Body of pancreas (tissue), 4 donors: ENCODE measurements around the gene AURKAIP1. TPM values are rescaled to one million over a fixed set of nuclear protein-coding genes. Genes with fewer than 3 reads are reported as not detected.

Experiments
- ATAC-seq: fragments of 150-250 bp; one replicate; pipeline ENCODE4 v1.9.1; 2016
- DNase-seq, 4 donors: peaks; one replicate each; pipeline ENCODE4 v3.0.0-alpha.2; 2019
- H3K27ac ChIP-seq, 4 donors: fragments of 200-600 bp; sonication (generic); 1 replicate in 3 of 4; 2 replicates in 1 of 4; pipeline versions ENCODE4 v1.5.1 to v1.6.1; 2016 to 2019; ENCODE audit warnings: mild to moderate bottlenecking in 1 of 4, mixed read lengths in 1 of 4, moderate library complexity in 1 of 4
- H3K27me3 ChIP-seq, 2 donors: fragments of 200-600 bp; sonication (generic); one replicate each; pipeline ENCODE4 v1.6.0; 2016; ENCODE audit warnings: mild to moderate bottlenecking in 1 of 2
- H3K36me3 ChIP-seq, 2 donors: fragments of 200-600 bp; sonication (generic); replicated peaks in 1 of 2; 2 replicates each; pipeline ENCODE4 v1.5.1; 2016; ENCODE audit warnings: low read depth in 2 of 2; ENCODE audit not compliant: insufficient read depth in 1 of 2
- H3K4me1 ChIP-seq: fragments of 200-600 bp; sonication (generic); one replicate; pipeline ENCODE4 v1.6.0; 2016
- H3K4me3 ChIP-seq, 2 donors: fragments of 200-600 bp; sonication (generic); 1 replicate in 1 of 2; 2 replicates in 1 of 2; pipeline ENCODE4 v1.5.1; 2016 to 2019
- H3K9me3 ChIP-seq, 3 donors: fragments of 200-600 bp; sonication (generic); 1 replicate in 2 of 3; 2 replicates in 1 of 3; pipeline ENCODE4 v1.5.1; 2016
- POLR2A ChIP-seq, 3 donors: fragments of 450-650 bp; IDR thresholded peaks; one replicate each; pipeline ENCODE4 v1.6.1; 2016; ENCODE audit warnings: antibody characterized with exemption in 3 of 3, mild to moderate bottlenecking in 2 of 3
- WGBS, 2 donors: methylation state at CpG; one replicate each; pipeline ENCODE4 v1.1.5; 2017; 5-methylcytosine and 5-hydroxymethylcytosine counted together
- intact Hi-C: fragments of 100-400 bp; cut with DNase I; formaldehyde crosslinking; loops from one replicate; pipeline ENCODE4 v1.15.1; 2023
- total RNA-seq, 2 donors: library from RNA; depleted of rRNA; stranded (reverse); fragments of >200 nt; gene quantifications; one replicate each; pipeline ENCODE4 v1.1.0, GENCODE V29; 2016
- TF ChIP-seq, protein P1 (sequence below), 7 experiments: fragments of 450-650 bp in 4 of 7; fragments of 200-600 bp in 3 of 7; sonication (generic) in 3 of 7; IDR thresholded peaks; one replicate each; pipeline ENCODE4 v1.5.1; 2016 to 2019; ENCODE audit warnings: antibody characterized with exemption in 7 of 7

The AURKAIP1 gene
- total RNA-seq, 2 donors from 2014 or later, result 79.4 to 93.7 TPM

DNA sequence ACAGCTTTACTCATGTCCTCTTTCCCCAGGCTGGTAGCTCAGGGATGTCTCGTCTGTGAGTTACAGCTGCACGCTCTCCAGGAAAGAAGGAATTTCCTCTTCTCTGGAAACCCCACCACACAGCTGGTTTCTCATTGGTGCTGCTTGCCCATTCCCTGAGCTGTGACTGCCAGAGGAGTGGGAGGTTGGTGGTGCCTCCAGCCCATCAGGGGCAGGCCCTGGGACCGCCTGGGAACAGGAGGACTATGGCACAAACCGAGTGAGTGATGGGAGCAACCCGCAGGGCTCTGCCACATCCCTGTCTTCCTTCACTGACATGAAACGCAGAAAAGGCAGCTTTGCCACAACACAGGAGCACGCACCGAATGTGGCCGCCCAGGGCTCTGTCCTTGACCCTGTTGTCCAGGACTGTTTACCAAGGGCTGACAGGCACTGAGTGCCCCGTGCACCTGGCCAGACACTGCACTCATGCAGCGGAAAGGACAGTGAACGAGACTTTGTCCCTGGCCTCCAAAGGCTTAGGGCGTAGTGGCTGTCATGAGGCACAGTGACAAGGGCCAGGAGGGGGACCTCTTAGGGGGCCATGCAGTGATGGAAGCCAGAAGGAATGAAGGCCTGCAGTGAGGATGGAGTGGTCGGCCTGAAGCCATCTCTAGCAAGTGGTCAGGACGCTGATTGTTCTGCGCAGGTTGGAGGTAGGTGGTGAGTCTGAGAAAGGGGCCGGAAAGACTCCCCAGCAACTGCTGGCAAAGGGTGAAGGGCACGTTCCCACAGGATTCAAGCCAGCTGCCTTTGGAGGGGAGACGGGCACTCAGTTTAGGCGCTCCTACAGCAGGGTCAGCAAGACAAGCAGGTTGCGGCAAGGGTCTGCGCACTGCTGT, 25.8 kb upstream of the AURKAIP1 start:
- Histone ChIP-seq H3K9me3 (no peaks in the 10 kb centered on the region), H3K36me3 (peaks cover 0 to 5% of the 10 kb centered on the region in 2 donors), H3K4me1 (peaks cover 44% of the 10 kb centered on the region), H3K4me3 (no peak overlapping the region), H3K27me3 (no peaks in the 10 kb centered on the region), H3K27ac (peak overlapping the region in 3 of 4 donors; percentile 54 to 85 (median 83))
- TF ChIP-seq, protein P1, sequence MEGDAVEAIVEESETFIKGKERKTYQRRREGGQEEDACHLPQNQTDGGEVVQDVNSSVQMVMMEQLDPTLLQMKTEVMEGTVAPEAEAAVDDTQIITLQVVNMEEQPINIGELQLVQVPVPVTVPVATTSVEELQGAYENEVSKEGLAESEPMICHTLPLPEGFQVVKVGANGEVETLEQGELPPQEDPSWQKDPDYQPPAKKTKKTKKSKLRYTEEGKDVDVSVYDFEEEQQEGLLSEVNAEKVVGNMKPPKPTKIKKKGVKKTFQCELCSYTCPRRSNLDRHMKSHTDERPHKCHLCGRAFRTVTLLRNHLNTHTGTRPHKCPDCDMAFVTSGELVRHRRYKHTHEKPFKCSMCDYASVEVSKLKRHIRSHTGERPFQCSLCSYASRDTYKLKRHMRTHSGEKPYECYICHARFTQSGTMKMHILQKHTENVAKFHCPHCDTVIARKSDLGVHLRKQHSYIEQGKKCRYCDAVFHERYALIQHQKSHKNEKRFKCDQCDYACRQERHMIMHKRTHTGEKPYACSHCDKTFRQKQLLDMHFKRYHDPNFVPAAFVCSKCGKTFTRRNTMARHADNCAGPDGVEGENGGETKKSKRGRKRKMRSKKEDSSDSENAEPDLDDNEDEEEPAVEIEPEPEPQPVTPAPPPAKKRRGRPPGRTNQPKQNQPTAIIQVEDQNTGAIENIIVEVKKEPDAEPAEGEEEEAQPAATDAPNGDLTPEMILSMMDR (IDR thresholded peaks at IDR 0.05), result no peak
- intact Hi-C loops, result loop anchor here (5.0 kb wide), 1 partner anchor 36 kb away; the partner anchor contains the start of gene VWA1
- 55 to 74% methylated on average over 14 to 22 of the region's 22 CpGs for WGBS, 2 donors
- ATAC-seq (no peak), DNase-seq (no peak)

DNA sequence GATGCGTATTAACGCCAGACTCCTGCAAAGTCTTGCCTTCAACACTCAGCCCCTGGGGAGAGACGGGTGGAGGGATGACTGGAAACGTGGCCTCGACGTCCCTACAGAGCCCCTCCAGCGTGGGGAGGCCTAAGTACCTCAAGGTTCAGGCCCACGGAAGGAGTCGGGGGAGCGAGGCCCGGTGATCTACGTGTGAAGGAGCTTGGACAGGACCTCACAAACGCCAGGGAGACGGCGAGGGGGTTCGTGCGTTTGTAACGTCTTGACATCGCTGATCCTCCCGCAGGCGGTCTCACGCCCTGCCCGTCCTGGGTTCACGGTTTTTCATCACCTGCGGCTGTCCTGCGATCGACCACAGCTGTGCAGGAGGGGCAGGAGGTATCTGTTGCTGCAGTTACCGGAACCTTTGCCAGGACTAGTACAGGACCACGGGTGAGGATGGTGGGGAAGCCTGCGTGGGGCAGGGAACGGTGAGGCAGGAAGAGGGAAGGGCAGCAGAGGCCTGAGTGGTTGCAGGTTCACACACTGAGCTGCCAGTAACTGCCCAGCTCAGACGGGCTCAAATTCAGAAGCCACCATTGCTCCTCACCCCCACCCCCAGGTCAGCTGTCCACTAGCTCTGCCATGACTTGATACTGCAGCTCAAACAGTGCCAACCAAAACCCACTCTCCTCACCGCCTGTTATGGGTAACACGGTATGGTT, 25.0 kb upstream of the AURKAIP1 start:
- DNase-seq (no peak), ATAC-seq (no peak)
- Histone ChIP-seq H3K27me3 (no peaks in the 10 kb centered on the region), H3K4me1 (peaks cover 36% of the 10 kb centered on the region), H3K36me3 (peaks cover 0 to 7% of the 10 kb centered on the region in 2 donors), H3K4me3 (peak overlapping the region; percentile 84 to 96), H3K27ac (peak overlapping the region; percentile 39 to 85 (median 68)), H3K9me3 (no peaks in the 10 kb centered on the region)
- TF ChIP-seq POLR2A (IDR thresholded peaks at IDR 0.05), result no peak
- TF ChIP-seq, protein P1 (IDR thresholded peaks at IDR 0.05), result no peak
- intact Hi-C loops, result loop anchor here (5.0 to 10.0 kb wide), 2 partner anchors 37 to 95 kb away; partner anchors contain the start of gene VWA1
- 3 to 38% methylated on average over 2 to 31 of the region's 34 CpGs for WGBS, 2 donors

DNA sequence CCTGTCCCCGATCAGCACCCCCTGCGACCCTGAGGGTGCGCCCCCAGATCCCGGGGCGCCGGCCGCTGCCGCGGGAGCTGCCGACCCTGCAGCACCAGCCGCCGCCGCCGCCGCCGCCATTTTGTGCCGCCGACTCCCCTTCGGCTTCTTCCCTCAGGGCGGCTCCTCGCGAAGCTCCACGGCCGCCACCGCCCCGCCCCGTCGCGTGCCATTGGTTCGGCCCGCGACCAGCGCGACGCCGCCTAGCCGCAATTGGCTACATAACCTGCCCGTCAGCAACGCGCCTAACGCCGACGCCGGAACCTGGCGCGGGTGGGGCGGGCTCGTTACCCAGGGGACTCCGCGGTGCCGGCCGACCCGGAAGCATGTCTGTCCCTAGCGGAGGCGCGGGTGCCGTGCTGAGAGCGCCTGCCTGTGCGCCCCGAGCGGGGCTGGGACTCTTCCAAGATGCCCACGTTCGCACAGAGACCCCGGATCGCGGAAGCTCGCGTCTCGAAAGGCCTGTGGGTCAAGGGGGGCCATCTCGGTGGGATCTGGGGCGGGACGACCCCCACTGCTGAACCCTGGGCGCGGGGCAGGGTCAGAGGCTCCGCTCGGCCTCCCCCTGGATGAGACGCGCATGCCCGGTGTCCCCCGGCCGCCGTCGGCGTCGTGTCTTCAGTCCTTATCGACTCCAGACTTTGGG, 24.3 kb upstream of the AURKAIP1 start, which contains the start of gene CCNL2:
Gene CCNL2 (minus strand): TSS at position 149 of the 685 bp plus-strand sequence. CDS start 29 bp downstream, at position 120.
- ATAC-seq, result peak; percentile 98
- H3K4me3 ChIP-seq, result peak within 1 kb of the TSS; percentile 96 to 98
- H3K9me3 ChIP-seq, result no peaks in the 10 kb centered on the region
- TF ChIP-seq POLR2A (IDR thresholded peaks at IDR 0.05), result peak in 2 of 3 donors; percentile 61 to 63
- TF ChIP-seq, protein P1 (IDR thresholded peaks at IDR 0.05), result peak; percentile 56 to 90 (median 77)
- H3K27me3 ChIP-seq, result no peaks in the 10 kb centered on the region
- H3K4me1 ChIP-seq, result peaks cover 34% of the 10 kb centered on the region
- peak; percentile 99 for DNase-seq
- peak within 1 kb of the TSS; percentile 39 to 85 (median 74) for H3K27ac ChIP-seq
- intact Hi-C loops, result loop anchor here (10.0 kb wide), 1 partner anchor 95 kb away; no protein-coding TSS in a partner anchor
- peaks cover 0 to 12% of the 10 kb centered on the region in 2 donors for H3K36me3 ChIP-seq
- 0% methylated on average over 85 of the region's 86 CpGs; no CpG with 5 or more reads in 1 of the 2 donors for WGBS, 2 donors

DNA sequence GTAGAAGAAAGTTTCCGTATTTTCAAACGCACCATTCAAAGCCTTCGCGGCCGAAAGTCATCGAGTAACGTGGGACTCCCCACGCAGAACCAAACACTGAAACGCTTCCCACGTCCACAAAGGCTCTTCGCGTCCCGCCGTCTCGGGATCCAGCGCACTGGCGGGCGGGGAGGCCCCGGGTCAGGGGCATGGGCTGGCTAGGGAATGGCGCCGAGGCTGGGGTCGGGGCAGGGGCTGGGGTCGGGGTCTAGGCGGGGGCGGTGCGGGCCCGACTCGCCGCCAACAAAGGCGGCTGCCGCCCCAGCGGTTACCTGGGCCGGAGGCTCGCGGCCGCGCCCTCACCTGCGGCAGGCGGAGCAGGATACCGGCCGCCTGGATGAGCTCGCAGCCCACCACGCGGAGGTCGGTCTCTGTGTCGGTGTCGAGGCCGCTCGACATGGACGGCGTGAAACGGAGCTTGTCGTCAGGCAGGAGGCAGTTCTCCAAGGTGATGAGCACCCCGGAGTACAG, 23.7 kb upstream of the AURKAIP1 start:
- Histone ChIP-seq H3K27ac (peak overlapping the region; percentile 32 to 85 (median 74)), H3K27me3 (no peaks in the 10 kb centered on the region), H3K9me3 (no peaks in the 10 kb centered on the region), H3K4me3 (peak overlapping the region; percentile 96 to 98), H3K36me3 (peaks cover 0 to 14% of the 10 kb centered on the region in 2 donors), H3K4me1 (peaks cover 34% of the 10 kb centered on the region)
- intact Hi-C loops, result loop anchor here (10.0 kb wide), 1 partner anchor 96 kb away; no protein-coding TSS in a partner anchor
- peak; percentile 1 for ATAC-seq
- no peak for TF ChIP-seq POLR2A (IDR thresholded peaks at IDR 0.05)
- TF ChIP-seq, protein P1 (IDR thresholded peaks at IDR 0.05), result no peak
- WGBS, 2 donors, result 0% methylated on average over 1 to 41 of the region's 54 CpGs
- no peak for DNase-seq
